Brain pericyte (primary cell): ENCODE data around the gene RPS10.
"Not testable (repeated sequence)": the region's sequence is repeated elsewhere in the genome, so short reads cannot be mapped to it uniquely, and the experiment has no call there.

Experiments used
- DNase-seq: peaks from one replicate; pipeline ENCODE4 v3.0.0-alpha.2; 2012; ENCODE audit warnings: low read depth, low spot score

RPS10 gene

DNA sequence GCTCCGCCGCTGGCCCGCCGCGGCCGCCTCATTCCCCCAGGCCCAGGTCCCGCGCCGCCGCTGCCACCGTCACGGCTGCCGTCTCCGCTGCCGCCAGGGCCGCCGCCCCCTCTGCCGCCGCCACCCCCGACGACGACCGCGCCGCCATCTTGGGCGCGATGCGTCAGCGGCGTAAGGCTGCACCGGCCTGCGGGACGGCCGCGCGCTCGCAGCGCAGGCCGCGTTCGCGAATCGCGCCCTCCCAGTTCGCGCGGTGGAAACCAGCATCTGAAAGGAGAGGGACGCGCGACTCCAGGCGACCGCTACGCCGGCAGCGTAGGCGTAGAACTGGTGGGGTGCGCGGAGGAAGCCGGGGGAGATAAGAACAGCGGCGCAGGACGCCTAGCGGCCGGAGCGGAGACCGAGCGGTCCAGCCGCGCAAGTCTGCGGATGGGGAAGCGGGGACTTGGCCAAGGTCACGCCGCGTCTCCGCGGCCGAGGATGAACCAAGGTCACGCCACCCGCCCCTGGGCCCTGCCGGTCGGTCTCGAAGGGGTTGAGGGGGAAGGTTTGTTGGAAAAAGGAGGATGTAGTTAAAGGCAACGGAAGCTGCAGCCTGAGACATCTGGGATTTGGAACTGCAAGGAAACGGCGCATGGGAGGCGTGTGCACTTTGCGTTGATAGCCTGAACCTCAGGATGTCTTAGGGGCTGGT, 33.2 kb downstream of the RPS10 start, which contains the start of gene NUDT3:
Gene NUDT3 (minus strand): TSS at position 173 of the 694 bp plus-strand sequence. CDS start 307 bp downstream, outside the sequence.
- DNase-seq: peak; percentile 92

DNA sequence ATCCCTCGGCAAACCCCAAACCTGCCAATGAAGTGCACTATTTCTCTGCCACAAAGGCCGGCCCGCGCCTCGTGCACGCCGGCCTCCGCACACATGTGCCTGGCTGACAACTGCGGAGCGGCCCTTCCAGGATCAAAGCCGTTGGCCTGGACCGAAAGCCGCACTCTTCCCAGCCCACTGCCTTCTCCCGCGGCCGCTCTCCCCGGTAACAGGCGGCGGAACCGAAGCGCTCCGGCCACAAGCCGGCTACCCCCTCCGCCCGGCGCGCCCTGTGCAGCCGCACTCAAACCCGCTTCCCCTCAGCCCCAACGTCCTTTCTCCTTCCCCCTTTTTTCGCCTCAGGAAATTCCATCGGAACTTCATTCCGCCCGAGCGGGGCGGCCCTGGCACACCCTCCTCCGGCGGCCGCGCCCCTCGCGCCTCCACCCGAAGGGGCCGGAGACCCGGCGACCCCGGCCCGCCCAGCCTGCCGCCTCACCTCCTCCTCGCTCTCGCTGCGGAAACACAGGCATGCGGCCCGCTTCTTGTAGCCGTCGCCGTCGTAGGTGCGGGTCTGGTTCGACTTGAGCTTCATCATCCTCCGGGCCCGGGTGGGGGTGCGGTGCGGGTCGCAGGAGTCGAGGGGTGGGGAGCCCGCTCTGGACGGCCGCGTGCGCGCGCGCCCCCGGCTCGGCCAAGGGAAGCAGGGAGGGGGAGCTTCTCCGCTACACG, 33.9 kb downstream of the RPS10 start:
- no peak for DNase-seq

DNA sequence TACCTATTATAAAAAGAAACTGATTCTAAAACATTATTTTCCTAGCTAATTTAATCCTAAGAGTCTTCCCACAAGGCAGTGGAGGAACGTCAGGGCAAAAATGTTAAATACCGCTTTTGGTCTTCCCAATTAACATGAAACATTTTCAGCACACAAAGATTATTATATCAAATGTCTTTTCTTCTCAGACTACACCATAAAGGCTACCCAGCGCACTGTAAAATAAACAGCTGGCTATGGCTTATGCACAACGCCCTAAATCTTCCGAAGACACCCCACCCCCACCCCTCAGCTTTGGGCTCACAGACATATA, 34.4 kb downstream of the RPS10 start:
- no peak for DNase-seq

DNA sequence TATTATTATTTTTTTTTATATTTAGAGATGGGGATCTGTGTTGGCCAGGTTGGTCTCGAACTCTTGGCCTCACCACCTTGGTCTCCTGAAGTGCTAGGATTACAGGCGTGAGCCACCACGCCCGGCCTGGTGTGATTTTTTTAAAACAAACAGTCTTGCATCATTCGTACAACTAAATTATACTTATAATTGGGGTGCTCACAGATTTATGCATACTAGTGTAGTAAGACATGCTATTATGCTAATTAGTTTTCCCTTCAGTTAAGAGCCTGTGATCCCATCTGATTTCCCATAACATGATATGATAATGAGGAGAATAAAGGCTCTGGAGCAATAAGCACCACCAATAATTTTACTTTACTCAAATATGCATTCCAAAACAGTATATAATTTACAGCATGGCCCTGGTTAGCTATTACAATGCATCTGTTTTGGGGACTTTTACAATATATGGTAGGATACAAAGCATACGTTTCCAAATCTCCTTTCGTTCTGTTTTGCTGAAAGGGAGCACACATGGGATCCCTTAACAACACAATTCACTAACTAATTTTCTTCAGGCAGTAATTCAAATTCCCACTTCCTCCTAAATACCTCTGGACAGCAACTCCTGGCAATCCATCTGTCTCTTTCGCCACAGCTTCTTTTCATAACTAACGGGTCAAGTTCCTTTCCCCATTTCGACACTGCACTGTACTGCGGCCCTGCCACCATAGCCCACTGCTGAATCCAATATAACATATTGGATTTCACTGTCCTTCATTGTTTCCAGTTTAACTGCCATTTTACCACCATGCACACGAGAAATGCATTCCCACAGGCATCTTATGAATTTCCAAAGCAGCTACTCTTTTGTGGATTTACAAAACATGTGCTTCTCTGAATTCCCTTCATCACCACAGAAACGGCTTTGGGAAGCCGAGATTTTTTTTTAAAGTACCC, 35.1 kb downstream of the RPS10 start:
- DNase-seq: no peak

DNA sequence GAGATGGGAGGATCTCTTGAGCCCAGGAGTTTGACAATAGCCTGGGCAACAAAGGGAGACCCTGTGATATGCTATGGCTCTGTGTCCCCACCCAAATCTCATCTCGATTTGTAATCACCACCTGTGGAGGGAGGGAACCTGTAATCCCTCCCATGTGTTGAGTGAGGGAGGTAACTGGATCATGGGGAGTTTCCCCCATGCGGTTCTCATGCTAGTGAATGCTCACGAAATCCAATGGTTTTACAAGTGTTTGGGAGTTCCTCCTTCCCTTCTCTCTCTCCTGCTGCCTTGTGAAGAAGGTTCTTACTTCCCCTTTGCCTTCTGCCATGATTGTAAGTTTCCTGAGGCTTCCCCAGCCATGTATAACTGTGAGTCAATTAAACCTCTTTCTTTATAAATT, 36.8 kb downstream of the RPS10 start:
- DNase-seq: no peak

DNA sequence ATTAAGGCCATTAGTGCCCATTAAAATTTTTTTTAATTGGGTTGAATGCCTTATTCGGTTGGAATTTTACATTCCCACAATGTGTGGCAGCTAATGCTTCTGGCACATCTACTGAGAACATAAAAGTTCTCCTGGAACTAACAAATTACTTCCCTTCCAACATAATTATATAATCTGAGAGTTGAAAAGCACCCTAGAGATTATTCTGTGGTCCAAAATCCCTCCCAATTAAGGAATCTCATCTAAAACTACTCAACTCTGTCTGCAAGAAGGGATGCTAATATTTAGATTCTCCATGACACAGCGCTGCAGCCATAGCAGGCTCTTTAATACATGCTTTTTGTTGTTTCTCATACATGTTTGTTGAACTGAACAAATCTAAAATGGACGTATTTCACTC, 37.4 kb downstream of the RPS10 start:
- no peak for DNase-seq

DNA sequence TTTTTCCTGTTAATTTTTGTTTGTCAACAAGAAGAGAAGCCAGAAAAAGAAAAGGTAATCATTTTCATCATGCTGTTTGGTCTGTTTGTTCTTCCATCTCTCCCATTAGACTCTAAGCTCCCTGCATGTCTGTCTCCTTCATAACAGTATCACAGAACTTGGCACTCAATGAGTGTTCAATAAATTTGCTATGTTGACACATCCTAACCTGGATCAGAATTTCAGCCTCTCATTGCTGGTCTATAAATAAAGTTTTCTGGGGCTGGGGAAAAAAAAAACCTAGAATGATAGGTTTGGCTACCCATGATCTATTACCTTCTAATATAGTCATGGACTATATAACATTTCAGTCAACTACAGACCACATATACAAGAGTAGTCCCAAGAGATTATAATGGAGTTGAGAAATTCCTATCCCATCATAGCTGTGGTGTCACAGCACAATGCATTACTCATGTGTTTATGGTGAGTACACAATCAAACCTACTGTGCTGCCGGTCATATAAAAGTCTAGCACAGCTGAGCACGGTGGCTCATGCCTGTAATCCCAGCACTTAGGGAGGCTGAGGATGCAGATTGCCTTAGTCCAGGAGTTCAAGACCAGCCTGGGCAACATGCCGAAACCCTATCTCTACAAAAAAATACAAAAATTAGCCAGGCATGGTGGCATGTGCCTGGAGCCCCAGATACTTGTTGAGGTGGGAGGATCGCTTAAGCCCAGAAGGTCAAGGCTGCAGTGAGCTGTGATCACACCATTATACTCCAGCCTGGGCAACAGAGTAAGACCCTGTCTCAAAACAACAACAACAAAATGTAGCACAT, 39.3 kb downstream of the RPS10 start:
- DNase-seq: peak; percentile 50

DNA sequence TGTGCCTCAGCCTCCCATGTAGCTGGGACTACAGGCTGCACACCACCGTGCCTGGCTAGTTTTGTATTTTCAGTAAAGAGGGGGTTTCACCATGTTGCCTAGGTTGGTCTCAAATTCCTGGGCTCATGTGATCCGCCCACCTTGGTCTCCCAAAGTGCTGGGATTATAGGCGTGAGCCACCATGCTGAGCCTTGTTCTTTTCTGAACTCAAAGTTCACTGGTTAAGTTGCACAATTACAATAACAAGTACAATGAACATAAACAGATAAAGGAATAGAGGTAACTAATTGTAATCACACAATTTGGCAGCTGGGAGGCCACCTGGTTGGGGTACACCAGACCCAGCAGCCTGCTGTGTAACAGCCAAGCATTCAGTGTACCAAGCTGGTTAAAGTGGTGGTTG, 40.1 kb downstream of the RPS10 start:
- no peak for DNase-seq

DNA sequence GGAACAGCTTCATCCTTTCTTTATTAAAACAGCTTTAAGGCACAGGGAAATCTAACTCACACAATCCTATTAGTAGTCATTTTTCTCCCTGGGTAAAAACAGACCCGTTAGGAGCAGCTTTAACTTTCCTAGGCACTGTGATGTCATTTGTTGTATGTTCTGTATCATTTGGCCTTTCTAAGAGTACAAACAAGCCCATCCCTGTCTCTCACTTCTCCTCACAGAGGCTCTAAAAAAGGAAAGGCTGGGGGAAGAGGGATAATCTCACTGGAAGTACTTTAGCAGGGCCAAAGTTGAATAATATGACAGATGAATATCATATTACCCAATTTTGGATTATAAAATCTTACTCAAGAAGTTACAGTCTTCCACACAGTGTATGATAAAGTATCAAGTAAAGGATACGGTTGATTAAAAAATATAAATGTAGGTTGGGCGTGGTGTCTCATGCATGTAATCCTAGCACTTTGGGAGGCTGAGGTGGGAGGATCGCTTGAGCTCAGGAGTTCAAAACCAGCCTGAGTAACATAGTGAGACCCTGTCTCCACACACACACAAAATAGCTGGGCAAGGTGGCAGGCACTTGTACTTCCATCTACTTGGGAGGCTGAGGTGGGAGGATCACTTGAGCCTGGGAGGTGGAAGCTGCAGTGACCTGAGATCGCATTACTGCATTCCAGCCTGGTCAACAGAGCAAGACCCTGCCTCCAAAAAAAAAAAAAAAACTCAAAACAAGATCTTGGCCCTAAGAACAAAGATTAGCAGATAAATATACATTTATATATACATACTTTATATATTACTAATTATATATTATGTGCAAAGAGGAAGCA, 41.3 kb downstream of the RPS10 start:
- DNase-seq: no peak

DNA sequence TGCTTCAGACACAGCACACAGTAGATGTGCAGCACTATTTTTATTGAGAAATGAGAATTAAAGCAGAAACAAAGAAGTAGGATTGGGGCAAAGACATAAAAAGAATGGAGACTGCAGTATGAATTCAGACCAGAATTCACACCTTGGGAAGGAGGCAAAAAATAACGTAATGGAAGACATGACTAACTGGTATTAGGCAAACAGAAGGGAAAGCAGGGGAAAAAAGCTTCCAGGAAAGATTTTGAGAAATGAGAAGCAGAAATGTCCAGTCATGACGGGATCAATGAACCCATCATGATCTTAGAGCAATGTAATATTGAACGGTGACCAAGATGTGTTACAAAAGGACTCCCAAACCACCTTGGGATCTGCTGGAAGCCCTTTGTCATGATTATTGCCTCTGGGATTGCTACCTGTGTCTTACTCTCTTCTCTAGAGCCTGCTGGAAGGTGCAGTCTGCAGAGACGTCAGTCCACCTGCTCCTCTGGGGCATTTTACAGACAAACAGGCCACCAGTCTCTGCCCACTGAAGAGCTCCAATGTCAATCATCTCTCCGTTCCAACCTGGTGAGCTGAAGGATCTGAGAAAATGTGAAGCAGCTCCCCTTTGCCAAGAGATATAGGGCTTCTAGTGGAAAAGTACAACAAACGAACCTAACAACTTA, 42.1 kb downstream of the RPS10 start:
- no peak for DNase-seq

DNA sequence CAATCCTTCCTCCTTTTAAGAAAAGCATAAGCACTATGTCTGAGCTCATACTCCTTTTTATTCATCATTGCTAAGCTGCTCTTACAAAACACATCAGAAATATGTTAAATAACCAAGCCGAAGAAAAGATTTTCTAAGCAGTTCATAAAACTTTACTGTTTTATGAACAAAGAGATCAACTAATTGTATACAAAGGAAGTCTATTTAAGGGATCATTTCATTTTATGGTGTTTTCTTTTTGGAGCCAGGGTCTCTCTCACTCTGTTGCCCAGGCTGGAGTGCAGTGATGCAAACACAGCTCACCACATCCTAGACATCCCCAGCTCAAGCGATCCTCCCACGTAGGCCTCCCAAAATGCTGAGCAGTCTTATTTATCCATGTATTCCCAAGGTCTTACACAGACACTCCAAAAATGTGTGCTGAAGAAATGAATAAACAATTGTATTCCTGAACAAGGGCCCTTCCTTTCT, 42.7 kb downstream of the RPS10 start:
- DNase-seq: no peak

DNA sequence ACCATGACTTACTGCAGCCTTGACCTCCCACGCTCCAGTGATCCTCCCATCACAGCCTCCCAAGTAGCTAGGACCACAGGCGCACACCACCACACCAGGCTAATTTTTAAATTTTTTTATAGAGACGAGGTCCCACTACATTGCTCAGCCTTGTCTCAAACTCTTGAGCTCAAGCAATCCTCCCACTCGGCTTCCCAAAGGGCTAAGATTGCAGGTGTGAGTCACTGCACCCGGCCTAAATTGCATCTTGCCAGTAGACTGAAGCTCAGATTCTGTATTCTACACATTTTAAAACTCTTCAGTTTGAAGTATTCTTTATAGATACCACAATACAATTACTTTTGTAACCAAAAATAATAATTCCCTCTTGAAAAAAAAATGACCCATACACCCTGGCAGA, 44.8 kb downstream of the RPS10 start:
- DNase-seq: no peak

DNA sequence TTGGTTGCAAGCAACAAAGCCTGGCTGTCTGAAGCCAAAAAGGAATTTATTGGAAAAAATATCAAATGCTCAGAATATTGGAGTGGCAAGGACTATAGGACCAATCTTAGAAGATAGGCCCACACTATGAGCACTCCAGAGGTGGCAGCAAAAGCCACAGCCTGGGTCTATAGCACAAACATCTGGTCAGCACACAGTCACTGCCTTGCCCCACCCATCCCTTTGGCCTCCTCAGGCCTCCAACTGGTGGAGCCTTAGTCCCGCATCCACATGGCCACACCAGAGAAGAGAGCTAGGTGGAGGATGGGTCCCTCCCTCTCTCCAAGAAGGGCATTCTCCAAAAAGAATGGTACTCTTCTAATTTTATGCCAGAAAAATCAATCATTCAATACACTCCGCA, 47.4 kb downstream of the RPS10 start:
- DNase-seq: no peak

DNA sequence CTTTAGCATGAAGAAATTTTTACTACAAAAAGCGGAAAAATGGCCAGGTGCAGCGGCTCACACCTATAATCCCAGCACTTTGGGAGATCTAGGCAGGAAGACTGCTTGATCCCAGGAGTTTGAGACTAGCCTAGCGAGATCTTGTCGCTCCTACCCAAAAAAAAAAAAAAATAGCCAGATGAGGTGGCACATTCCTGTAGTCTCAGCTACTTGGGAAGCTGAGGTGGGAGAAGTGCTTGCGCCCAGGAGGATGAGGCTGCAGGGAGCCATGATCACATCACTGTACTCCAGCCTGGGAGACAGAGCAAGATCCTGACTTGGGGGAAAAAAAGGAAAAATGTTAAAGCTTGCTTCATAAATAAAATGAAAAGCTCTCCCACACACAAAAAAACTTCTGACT, 47.9 kb downstream of the RPS10 start:
- no peak for DNase-seq

DNA sequence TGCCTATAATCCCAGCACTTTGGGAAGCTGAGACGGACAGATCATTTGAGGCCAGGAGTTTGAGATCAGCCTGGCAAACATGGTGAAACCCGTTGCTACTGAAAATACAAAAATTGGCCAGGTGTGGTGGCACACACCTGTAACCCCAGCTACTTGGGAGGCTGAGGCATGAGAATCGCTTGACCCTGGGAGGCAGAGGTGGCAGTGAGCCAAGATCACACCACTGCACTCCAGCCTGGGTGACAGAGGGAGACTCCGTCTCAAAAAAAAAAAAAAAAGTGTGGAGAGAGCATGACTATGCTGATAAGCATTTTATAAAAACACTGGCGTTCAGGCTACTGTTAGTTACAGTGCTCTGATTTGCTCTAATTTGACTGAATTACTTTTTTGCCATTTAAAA, 48.3 kb downstream of the RPS10 start:
- DNase-seq: not testable (repeated sequence)

DNA sequence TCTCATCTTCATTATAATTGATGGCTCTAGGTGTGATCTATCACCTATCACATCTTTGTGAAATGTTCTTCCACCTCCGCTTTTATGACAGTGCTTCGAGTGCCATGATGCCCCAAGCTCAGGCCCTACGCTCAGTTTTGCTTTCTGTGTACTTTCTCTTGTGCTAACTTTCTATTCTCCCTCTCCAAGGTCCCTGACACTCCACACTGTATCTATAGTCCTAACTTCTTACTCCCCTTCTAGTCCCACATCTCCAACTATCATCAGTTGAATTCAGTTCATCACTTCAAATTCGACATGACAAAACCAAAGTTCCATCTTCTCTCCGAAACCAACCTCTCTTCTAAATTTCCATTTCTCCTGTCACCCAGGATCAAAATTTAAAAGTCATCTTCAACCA, 50.0 kb downstream of the RPS10 start:
- no peak for DNase-seq

DNA sequence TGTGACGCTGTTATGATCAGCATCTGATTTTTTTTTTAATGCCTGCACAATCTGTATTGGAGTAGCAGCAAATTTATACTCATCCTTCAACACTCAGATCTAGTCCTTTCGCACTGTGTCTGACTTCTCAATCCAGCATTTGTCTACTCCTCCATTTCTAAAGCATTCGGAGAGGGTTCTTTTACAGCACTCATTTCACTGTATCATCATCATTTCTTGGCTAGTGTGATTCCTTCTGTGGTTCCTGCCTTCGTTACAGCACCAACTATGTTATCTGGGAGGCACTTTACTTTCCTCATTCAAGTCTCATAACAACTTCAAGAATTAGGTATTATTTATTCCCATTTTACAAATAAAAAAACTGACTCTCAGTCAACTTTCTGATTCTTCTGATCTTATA, 51.4 kb downstream of the RPS10 start:
- DNase-seq: no peak

DNA sequence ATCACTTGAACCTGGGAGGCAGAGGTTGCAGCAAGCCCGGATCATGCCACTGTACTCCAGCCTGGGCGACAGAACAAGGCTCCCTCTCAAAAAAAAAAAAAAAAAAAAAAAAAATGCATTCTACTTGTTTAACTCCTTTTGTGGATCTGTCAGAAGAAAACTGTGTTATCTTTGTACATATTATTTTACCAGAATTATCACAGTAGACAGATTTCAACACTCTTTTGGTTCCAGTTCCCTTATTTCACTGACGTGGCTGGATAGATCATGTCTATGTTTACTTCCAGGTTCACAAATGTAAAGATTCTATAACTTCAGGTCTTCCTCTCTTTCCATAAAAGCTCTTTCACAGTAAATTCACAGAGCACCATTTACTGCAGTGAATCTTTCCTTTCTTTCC, 51.8 kb downstream of the RPS10 start:
- no peak for DNase-seq

DNA sequence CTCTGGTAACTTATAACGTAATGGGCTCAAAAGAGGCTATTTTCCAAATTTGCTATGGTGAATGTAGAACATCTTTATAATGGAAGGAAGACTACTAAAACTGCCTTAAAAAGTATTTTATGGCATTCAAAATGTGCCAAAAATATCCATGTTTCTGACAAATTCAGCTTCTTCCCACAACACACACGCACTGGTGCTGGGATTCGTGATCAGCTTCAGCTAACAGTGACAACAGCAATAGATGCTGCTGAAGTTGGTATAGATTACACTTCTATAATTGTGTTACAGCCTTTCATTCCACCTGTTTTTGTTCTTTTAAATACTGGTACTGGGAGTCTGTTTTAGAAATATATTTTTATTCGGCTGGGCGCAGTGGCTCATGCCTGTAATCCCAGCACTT, 52.4 kb downstream of the RPS10 start:
- no peak for DNase-seq

DNA sequence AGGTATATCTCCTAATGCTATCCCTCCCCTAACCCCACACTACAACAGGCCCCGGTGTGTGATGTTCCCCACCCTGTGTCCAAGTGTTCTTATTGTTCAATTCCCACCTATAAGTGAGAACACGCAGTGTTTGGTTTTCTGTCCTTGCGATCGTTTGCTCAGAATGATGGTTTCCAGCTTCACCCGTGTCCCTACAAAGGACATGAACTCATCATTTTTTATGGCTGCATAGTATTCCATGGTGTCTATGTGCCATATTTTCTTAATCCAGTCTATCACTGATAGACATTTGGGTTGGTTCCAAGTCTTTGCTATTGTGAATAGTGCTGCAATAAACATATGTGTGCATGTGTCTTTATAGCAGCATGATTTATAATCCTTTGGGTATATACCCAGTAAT, 54.0 kb downstream of the RPS10 start:
- DNase-seq: not testable (repeated sequence)
